ENCODE measurements around the gene ZMIZ1.

The ZMIZ1 gene

GRCh38 chr10:79179164-79179956 is 110.6 kb downstream of the ZMIZ1 start:
- DNase-seq = no peak

GRCh38 chr10:79179957-79180309 is 111.2 kb downstream of the ZMIZ1 start:
- DNase-seq = no peak

- no peak for DNase-seq
Observed at GRCh38 chr10:79180414-79181221, 111.9 kb downstream of the ZMIZ1 start.

GRCh38 chr10:79181227-79181626 is 112.5 kb downstream of the ZMIZ1 start:
- no peak for DNase-seq

GRCh38 chr10:79181698-79182521 is 113.1 kb downstream of the ZMIZ1 start:
- no peak for DNase-seq

GRCh38 chr10:79182781-79183467 is 114.2 kb downstream of the ZMIZ1 start:
- no peak for DNase-seq

GRCh38 chr10:79183468-79183865 is 114.7 kb downstream of the ZMIZ1 start:
- DNase-seq = no peak

- no peak for DNase-seq
Observed at GRCh38 chr10:79184145-79184625, 115.4 kb downstream of the ZMIZ1 start.

- no peak for DNase-seq
Observed at GRCh38 chr10:79184657-79185056, 115.9 kb downstream of the ZMIZ1 start.

GRCh38 chr10:79185067-79185774 is 116.5 kb downstream of the ZMIZ1 start:
- DNase-seq = no peak

- no peak for DNase-seq
Observed at GRCh38 chr10:79185796-79186374, 117.1 kb downstream of the ZMIZ1 start.

- no peak for DNase-seq
Observed at GRCh38 chr10:79186486-79187120, 117.8 kb downstream of the ZMIZ1 start.

- DNase-seq = no peak
Observed at GRCh38 chr10:79187121-79187940, 118.6 kb downstream of the ZMIZ1 start.

- no peak for DNase-seq
Observed at GRCh38 chr10:79188154-79188965, 119.6 kb downstream of the ZMIZ1 start.

- no peak for DNase-seq
Observed at GRCh38 chr10:79189181-79189580, 120.4 kb downstream of the ZMIZ1 start.

- DNase-seq = no peak
Observed at GRCh38 chr10:79189853-79190435, 121.2 kb downstream of the ZMIZ1 start.

GRCh38 chr10:79190740-79191261 is 122.0 kb downstream of the ZMIZ1 start:
- no peak for DNase-seq

- DNase-seq = no peak
Observed at GRCh38 chr10:79191951-79192676, 123.3 kb downstream of the ZMIZ1 start.
